GM21515 (cell line): ENCODE results near the gene SHANK3.

ENCODE experiments used
- ATAC-seq: cut with Tn5 transposase; IDR thresholded peaks from one replicate; pipeline ENCODE4 v1.9.1; 2021; ENCODE audit not compliant: unreplicated experiment

The SHANK3 gene

GRCh38 chr22:50677493-50678217 lies 5.0 kb downstream of the SHANK3 start:
- ATAC-seq, result no peak

GRCh38 chr22:50678218-50678650 lies 5.6 kb downstream of the SHANK3 start:
- ATAC-seq, result no peak

- ATAC-seq, result no peak
Observed at GRCh38 chr22:50678651-50679521, 6.3 kb downstream of the SHANK3 start.

- ATAC-seq, result no peak
Observed at GRCh38 chr22:50683086-50683993, 10.7 kb downstream of the SHANK3 start.

DNA sequence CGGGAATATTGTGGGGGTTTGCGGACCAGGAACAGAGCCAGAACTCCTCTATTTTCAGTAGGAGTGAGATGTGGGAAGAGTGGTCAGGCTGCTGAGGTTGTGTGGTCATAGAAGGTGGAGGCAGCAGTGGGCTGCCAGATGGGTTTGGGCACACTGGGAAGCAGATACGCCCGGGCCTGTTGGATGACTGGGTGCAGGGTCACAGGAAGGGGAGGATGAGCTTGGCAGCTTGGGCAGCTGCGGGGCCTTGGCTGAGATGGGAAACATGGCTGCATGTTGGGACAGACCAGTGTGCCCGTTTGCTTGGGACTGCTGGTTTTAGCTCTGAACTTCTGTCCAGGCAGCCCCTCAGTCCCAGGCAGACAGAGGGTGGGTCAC lies 11.4 kb downstream of the SHANK3 start:
- ATAC-seq, result no peak

GRCh38 chr22:50684501-50684900 lies 11.9 kb downstream of the SHANK3 start:
- ATAC-seq, result no peak

DNA sequence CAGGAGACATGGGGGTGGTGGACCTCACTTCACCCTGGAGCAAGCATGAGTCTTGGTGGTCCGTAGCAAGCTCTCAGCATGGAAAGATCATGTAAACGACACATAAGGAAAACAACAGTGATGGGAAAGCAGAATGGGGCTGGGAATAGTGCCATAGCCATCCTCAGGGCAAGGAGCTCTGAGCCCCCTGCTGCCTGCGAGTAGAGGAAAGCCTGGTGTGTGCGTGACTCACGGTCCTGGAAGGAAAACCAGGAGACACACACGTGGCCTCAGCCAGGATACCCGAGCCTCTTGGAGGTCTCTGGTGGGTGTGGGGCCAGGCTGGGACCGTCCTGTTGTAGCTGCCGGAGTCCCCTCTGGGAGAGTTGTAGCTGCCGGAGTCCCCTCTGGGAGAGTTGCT lies 12.4 kb downstream of the SHANK3 start:
- ATAC-seq, result no peak

- no peak for ATAC-seq
Observed at GRCh38 chr22:50686794-50687193, 14.2 kb downstream of the SHANK3 start.

- ATAC-seq, result no peak
Observed at GRCh38 chr22:50687829-50688228, 15.2 kb downstream of the SHANK3 start.

DNA sequence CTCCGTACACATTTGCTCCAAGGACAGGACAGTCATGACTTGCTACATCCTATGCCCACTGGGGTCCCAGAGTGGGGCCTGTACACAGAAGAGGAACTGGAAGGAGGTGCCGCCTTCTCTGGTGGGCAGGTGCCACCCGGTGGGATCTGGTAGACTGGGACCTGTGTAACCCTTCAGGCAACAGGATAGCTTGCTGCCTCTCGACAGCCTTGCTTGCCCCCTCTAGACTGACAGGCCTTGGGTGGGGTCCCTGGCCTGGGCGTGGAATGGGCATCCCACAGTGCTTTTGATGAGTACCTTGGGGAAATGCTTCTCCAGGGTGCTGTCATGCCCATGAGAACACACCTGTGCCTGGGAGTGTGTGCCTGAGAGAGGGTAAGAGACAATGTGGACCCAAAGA lies 15.8 kb downstream of the SHANK3 start:
- ATAC-seq, result no peak

- ATAC-seq, result no peak
Observed at GRCh38 chr22:50691521-50691920, 18.9 kb downstream of the SHANK3 start.

DNA sequence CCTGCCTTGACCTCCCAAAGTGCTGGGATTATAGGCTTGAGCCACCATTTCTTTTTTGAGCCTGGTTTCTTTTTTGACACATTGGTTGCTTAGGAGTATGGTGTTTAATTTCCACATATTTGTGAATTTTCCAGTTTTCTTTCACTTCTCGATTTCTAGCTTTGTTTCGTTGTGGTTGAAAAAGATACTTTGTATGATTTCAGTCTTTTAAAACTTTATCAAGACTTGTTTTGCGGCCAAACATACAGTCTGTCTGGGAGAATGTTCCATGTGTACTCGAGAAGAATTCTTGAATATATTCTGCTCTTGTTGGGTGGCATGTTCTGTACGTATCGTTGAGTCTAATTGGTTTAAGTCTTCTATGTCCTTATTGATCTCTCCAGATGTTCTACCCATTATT lies 20.8 kb downstream of the SHANK3 start:
- no peak for ATAC-seq

DNA sequence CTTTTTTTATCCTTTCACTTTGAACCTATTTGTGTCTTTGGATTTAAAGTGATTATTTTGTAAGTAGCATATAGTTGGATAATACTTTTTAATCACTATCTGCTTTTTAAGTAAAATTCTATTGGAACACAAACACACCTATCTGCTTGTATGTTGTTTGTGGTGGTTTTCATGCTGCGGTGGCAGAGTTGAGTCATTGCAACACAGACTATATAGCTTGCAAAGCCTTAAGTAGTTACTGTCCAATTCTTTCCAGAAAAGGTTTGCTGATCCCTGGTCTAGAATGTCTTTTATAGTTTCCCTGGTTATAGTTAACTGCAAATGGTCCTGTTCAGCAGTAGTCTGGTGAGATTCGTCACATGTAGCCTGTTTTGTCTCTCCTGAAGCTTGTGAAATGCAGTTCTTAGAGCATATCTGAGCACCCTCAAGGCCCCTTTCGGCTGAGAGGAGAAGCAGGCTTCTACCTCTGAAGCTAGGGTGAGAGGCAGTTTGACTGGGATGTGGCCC lies 21.5 kb downstream of the SHANK3 start:
- no peak for ATAC-seq

DNA sequence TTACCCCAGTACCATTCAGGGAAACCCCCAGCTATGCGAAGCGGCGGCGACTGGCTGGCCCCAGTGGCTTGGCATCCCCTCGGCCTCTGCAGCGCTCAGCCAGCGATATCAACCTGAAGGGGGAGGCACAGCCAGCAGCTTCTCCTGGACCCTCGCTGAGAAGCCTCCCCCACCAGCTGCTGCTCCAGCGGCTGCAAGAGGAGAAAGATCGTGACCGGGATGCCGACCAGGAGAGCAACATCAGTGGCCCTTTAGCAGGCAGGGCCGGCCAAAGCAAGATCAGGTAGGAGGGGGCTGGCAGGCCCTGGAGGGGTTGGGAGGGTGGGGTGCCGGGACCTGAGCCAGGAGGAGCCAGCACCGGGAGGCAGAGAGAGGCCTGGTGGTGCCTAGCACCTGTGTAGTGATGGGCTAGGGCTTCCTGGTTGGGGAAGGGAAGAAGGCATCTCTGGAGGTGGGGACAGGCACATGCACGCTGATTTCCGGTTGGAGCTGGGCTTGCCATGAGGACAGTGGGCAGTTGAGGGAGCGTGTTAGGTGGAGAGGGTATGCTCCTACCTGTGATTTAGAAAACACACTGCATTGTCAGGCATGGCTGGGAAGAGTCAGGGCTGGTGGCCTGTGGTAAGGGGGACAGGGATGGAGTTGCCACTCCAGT lies 22.3 kb downstream of the SHANK3 start:
- no peak for ATAC-seq

GRCh38 chr22:50695421-50696250 lies 23.0 kb downstream of the SHANK3 start:
- ATAC-seq, result no peak

DNA sequence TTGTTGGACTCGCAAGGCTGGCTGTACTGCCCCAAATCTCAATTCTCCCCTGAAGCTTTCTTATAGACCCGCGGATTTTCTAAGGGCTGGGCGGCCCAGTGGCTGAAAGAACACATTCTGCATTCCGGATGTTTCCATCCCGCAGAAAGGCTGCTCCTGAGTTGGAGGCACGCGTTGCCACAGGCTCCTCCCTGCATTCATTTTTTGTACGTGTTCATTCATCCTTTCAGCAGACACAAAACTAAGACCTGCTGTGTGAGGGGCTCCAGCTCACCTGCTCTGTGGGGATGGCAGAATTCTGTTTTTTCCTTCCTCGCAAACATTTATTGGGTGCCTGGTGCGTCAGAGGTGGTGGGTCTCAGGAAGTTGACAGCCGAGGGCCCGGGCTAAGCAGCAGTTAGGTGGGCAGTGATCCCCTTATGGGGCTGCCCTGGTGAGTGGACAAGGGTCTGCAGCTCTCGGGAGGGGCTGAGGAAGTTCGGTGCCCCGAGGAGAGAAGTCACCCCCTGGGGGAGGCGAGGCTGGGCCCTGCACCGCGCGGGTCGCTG lies 23.7 kb downstream of the SHANK3 start:
- no peak for ATAC-seq

DNA sequence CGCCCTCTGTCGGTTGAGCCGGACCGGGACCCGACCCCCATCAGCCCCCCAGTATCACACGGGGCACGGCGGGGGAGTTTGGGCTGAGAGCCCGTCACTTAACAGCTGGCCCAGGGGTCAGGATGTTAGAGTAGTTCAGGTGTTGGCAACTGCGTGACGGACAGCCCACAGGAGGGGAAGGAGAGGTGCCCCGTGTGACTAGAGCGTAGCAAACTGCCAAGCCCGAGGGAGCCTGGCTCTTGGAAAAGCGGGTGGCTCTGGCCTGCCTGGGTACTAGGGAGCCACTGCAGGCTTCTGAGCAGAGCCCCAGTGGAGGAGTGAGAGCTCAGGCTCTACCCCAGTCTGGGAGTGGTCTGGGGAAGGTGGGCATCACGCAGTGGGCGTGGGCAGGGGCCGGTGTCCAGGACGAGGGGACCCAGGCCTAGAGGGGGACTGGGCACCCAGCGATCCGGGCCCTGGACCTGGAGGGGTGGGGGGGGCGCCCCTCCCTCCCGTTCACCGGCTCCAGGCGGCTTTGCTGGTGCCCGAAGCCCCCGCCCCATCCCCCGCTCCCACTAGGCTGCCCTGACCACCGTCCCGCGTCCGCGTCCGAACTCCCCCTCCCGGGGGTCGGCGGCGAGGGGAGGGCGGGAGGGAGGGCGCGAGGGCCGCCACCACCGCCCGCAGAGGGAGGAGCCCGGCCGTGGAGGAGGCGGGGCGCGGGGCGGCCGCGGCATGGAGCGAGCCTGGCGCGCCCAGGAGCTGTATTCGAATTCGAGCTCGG lies 24.4 kb downstream of the SHANK3 start:
- ATAC-seq, result no peak

- ATAC-seq, result no peak
Observed at GRCh38 chr22:50697667-50698506, 25.3 kb downstream of the SHANK3 start.
